22Rv1 (cell line): Measurements from ENCODE around the gene TRAF3IP3.

ENCODE experiments used
- ZFX ChIP-seq: fragments of 450-650 bp; IDR thresholded peaks from 2 replicates; pipeline ENCODE4 v1.6.1; 2017; ENCODE audit warnings: antibody characterized with exemption, borderline replicate concordance
- TF ChIP-seq, protein P1 (sequence below): fragments of 450-650 bp; IDR thresholded peaks from 2 replicates; pipeline ENCODE4 v1.5.1; 2017; ENCODE audit warnings: mild to moderate bottlenecking

- TF ChIP-seq, protein P1, sequence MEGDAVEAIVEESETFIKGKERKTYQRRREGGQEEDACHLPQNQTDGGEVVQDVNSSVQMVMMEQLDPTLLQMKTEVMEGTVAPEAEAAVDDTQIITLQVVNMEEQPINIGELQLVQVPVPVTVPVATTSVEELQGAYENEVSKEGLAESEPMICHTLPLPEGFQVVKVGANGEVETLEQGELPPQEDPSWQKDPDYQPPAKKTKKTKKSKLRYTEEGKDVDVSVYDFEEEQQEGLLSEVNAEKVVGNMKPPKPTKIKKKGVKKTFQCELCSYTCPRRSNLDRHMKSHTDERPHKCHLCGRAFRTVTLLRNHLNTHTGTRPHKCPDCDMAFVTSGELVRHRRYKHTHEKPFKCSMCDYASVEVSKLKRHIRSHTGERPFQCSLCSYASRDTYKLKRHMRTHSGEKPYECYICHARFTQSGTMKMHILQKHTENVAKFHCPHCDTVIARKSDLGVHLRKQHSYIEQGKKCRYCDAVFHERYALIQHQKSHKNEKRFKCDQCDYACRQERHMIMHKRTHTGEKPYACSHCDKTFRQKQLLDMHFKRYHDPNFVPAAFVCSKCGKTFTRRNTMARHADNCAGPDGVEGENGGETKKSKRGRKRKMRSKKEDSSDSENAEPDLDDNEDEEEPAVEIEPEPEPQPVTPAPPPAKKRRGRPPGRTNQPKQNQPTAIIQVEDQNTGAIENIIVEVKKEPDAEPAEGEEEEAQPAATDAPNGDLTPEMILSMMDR = no peak
- TF ChIP-seq ZFX = no peak
Measured at GRCh38 chr1:209786146-209786545, 30.3 kb downstream of the TRAF3IP3 start.
